Tibial artery (tissue), 4 donors: ENCODE data around the gene CARD10.
A peak's percentile ranks its signal among the peaks of the same experiment; 100 is the strongest.
"Not testable (repeated sequence)": the region's sequence is repeated elsewhere in the genome, so short reads cannot be mapped to it uniquely, and the experiment has no call there.

ENCODE experiments used
- DNase-seq, 2 donors: peaks; one replicate each; pipeline ENCODE4 v3.0.0-alpha.2; 2019
- H3K27ac ChIP-seq, 2 donors: fragments of 200-600 bp; sonication (generic) in 1 of 2; 1 replicate in 1 of 2; 2 replicates in 1 of 2; pipeline ENCODE4 v1.5.1; 2018 to 2019; ENCODE audit warnings: mild to moderate bottlenecking in 1 of 2
- H3K27me3 ChIP-seq, 2 donors: fragments of 200-600 bp; sonication (generic) in 1 of 2; one replicate each; pipeline versions ENCODE4 v1.5.1 to v1.6.0; 2016 to 2019
- H3K36me3 ChIP-seq, 3 donors: fragments of 200-600 bp; sonication (generic) in 2 of 3; one replicate each; pipeline ENCODE4 v1.5.1; 2016 to 2019; ENCODE audit warnings: mild to moderate bottlenecking in 2 of 3
- H3K4me1 ChIP-seq, 4 donors: fragments of 200-600 bp; sonication (generic) in 2 of 4; 1 replicate in 3 of 4; 2 replicates in 1 of 4; pipeline ENCODE4 v1.5.1; 2016 to 2019
- H3K4me3 ChIP-seq, 2 donors: fragments of 200-600 bp; sonication (generic) in 1 of 2; 1 replicate in 1 of 2; 2 replicates in 1 of 2; pipeline ENCODE4 v1.5.1; 2018 to 2019; ENCODE audit warnings: mild to moderate bottlenecking in 2 of 2
- H3K9me3 ChIP-seq, 3 donors: fragments of 200-600 bp; sonication (generic) in 1 of 3; one replicate each; pipeline ENCODE4 v1.5.1; 2016 to 2019
- intact Hi-C: fragments of 100-400 bp; cut with DNase I; formaldehyde crosslinking; loops from one replicate; pipeline ENCODE4 v1.15.0; 2023; ENCODE audit warnings: low total_unique reads
- TF ChIP-seq, protein P1 (sequence below), 2 experiments: fragments of 200-600 bp in 1 of 2; fragments of 450-650 bp in 1 of 2; IDR thresholded peaks; one replicate each; pipeline ENCODE4 v1.5.1; 2017 to 2019; ENCODE audit warnings: antibody characterized with exemption in 2 of 2, mild to moderate bottlenecking in 1 of 2, moderate library complexity in 1 of 2

CARD10 gene

GRCh38 chr22:37545703-37546436 is 26.7 kb upstream of the CARD10 start:
- DNase-seq = peak; percentile 94 to 98
- Histone ChIP-seq H3K36me3 (no peaks in the 10 kb centered on the region), H3K27me3 (no peaks in the 10 kb centered on the region), H3K27ac (peak overlapping the region; percentile 94 to 97), H3K4me3 (peak overlapping the region; percentile 7 to 37), H3K4me1 (peaks cover 6 to 71% (median 60%) of the 10 kb centered on the region in 4 donors), H3K9me3 (no peaks in the 10 kb centered on the region)
- TF ChIP-seq, protein P1, sequence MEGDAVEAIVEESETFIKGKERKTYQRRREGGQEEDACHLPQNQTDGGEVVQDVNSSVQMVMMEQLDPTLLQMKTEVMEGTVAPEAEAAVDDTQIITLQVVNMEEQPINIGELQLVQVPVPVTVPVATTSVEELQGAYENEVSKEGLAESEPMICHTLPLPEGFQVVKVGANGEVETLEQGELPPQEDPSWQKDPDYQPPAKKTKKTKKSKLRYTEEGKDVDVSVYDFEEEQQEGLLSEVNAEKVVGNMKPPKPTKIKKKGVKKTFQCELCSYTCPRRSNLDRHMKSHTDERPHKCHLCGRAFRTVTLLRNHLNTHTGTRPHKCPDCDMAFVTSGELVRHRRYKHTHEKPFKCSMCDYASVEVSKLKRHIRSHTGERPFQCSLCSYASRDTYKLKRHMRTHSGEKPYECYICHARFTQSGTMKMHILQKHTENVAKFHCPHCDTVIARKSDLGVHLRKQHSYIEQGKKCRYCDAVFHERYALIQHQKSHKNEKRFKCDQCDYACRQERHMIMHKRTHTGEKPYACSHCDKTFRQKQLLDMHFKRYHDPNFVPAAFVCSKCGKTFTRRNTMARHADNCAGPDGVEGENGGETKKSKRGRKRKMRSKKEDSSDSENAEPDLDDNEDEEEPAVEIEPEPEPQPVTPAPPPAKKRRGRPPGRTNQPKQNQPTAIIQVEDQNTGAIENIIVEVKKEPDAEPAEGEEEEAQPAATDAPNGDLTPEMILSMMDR (IDR thresholded peaks at IDR 0.05) = no peak
- intact Hi-C loops = loop anchor here (2.0 kb wide), 1 partner anchor 15 kb away; the partner anchor contains the start of gene CDC42EP1

DNA sequence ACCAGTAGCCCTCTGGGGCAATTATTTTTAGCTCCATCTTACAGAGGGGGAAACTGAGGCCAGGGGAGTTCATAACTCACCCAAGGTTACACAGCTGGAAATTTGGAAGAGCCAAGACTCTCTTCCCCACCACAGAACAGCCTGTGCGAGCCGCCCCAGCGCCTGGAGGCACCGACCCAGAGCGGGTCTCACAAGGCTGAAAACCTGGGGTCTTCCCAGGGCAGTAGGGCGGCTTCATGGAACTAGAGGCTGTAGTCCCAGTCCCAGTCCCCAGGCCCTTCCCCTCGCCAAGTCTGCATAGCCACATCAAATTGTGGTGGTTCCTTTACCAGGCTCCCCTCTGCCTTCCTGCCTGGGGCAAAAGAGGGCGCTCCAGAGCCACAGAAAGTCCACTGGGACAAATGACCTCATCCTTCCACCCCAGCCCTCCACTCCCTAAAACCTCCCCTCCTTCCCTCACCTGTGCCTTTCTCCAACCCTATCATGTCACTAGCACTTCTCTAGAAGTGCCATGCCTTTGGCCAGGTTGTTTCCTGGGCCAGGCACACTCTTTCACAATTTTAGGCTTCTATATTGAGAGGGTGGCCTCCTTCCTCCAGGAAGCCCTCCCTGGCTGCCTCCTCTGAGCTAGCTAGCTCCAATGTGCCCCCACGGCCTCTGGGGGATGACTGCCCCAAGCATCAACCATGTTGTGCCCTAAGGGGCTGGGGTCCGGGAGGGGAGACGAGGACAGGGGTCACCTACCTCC is 25.9 kb upstream of the CARD10 start:
- Histone ChIP-seq H3K27ac (peak overlapping the region; percentile 94 to 97), H3K36me3 (no peaks in the 10 kb centered on the region), H3K27me3 (no peaks in the 10 kb centered on the region), H3K9me3 (no peaks in the 10 kb centered on the region), H3K4me3 (peak overlapping the region; percentile 7 to 37), H3K4me1 (peaks cover 6 to 65% (median 53%) of the 10 kb centered on the region in 4 donors)
- intact Hi-C loops = no loop called here
- TF ChIP-seq, protein P1 (IDR thresholded peaks at IDR 0.05) = peak; percentile 64 to 69
- DNase-seq = peak; percentile 69 to 87

GRCh38 chr22:37542959-37543358 is 23.7 kb upstream of the CARD10 start:
- no peaks in the 10 kb centered on the region for H3K36me3 ChIP-seq
- H3K27me3 ChIP-seq = no peaks in the 10 kb centered on the region
- no peak overlapping the region for H3K27ac ChIP-seq
- no peak for DNase-seq
- H3K4me1 ChIP-seq = peaks cover 0 to 53% (median 34%) of the 10 kb centered on the region in 4 donors
- intact Hi-C loops = no loop called here
- H3K9me3 ChIP-seq = no peaks in the 10 kb centered on the region
- TF ChIP-seq, protein P1 (IDR thresholded peaks at IDR 0.05) = no peak
- no peak overlapping the region for H3K4me3 ChIP-seq

GRCh38 chr22:37542416-37542815 is 23.2 kb upstream of the CARD10 start:
- H3K4me1 ChIP-seq = peaks cover 0 to 48% (median 29%) of the 10 kb centered on the region in 4 donors
- H3K36me3 ChIP-seq, DNase-seq, intact Hi-C loops, H3K4me3 ChIP-seq, H3K27me3 ChIP-seq, H3K9me3 ChIP-seq, H3K27ac ChIP-seq: not testable (repeated sequence)

GRCh38 chr22:37539790-37540189 is 20.6 kb upstream of the CARD10 start:
- not testable (repeated sequence) for H3K27ac ChIP-seq, H3K36me3 ChIP-seq, H3K27me3 ChIP-seq, DNase-seq, H3K9me3 ChIP-seq, H3K4me3 ChIP-seq
- intact Hi-C loops = loop anchor here (2.0 kb wide), 2 partner anchors 27 to 53 kb away; no protein-coding TSS in a partner anchor
- H3K4me1 ChIP-seq = peaks cover 0 to 23% (median 3%) of the 10 kb centered on the region in 4 donors

DNA sequence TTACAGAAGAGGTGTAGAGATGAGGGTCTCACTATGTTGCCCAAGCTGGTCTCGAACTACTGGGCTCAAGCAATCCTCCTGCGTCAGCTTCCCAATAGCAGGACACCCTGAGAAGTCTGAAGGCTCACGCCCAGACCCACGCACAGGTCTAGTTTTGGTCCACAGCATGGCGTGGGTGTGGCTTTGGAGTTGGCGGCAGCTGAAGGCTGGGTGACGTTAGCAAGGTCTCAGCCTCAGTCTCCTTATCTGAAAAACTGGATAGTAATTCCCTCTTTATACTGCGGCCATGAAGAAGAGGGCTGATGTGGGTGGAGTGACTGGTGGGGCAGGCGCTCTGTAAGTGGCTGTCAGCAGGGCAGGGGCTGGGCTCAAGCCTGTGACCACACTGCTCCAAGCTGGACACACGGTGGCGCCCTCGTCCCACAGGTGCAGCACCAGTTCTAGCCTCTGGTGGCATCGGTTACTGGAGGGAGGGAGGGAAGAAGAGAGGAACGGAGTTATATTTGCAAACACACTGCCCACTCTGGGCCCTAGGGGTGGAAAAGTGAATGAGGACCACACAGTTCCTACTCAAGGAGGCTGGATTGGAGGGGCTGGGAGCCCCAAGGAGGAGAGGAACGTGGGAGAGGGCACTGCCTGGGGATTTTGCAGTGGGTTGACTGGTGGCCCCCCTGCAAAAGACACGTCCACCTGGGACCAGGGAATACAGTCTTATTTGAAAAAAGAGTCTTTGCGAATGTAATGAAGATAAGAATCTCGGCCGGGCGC is 19.6 kb upstream of the CARD10 start:
- intact Hi-C loops = loop anchor here (2.0 kb wide), 2 partner anchors 28 to 54 kb away; no protein-coding TSS in a partner anchor
- Histone ChIP-seq H3K36me3 (no peaks in the 10 kb centered on the region), H3K4me3 (no peak overlapping the region), H3K27ac (no peak overlapping the region), H3K27me3 (no peaks in the 10 kb centered on the region), H3K9me3 (no peaks in the 10 kb centered on the region), H3K4me1 (peaks cover 0 to 23% (median 2%) of the 10 kb centered on the region in 4 donors)
- peak; percentile 91 to 96 for DNase-seq
- TF ChIP-seq, protein P1 (IDR thresholded peaks at IDR 0.05) = peak; percentile 93 to 100
